HG03045 (cell line): ENCODE measurements around the gene PHTF1.
"Not testable (repeated sequence)": the region's sequence is repeated elsewhere in the genome, so short reads cannot be mapped to it uniquely, and the experiment has no call there.

ENCODE experiments used
- ATAC-seq: cut with Tn5 transposase; IDR thresholded peaks from one replicate; pipeline ENCODE4 v1.9.1; 2021; ENCODE audit warnings: mild to moderate bottlenecking, moderate library complexity; ENCODE audit not compliant: unreplicated experiment

The PHTF1 gene

GRCh38 chr1:113779542-113779941 lies 20.3 kb upstream of the PHTF1 start:
- ATAC-seq, result no peak

GRCh38 chr1:113777561-113777960 lies 18.3 kb upstream of the PHTF1 start:
- no peak for ATAC-seq

GRCh38 chr1:113770031-113770430 lies 10.7 kb upstream of the PHTF1 start:
- no peak for ATAC-seq

- ATAC-seq, result no peak
Measured at GRCh38 chr1:113769601-113769970, 10.3 kb upstream of the PHTF1 start.

- no peak for ATAC-seq
Measured at GRCh38 chr1:113768916-113769600, 9.8 kb upstream of the PHTF1 start.

- no peak for ATAC-seq
Measured at GRCh38 chr1:113765306-113766230, 6.3 kb upstream of the PHTF1 start.

GRCh38 chr1:113763661-113764060 lies 4.4 kb upstream of the PHTF1 start:
- ATAC-seq, result no peak

GRCh38 chr1:113761937-113762336 lies 2.7 kb upstream of the PHTF1 start:
- no peak for ATAC-seq

- no peak for ATAC-seq
Measured at GRCh38 chr1:113760102-113761080, 1.1 kb upstream of the PHTF1 start.

GRCh38 chr1:113758631-113759332 lies 504 bp downstream of the PHTF1 start:
- ATAC-seq, result peak; percentile 67

GRCh38 chr1:113756461-113756860 lies 2.8 kb downstream of the PHTF1 start:
- ATAC-seq, result no peak

GRCh38 chr1:113753333-113753732 lies 6.0 kb downstream of the PHTF1 start:
- not testable (repeated sequence) for ATAC-seq

- ATAC-seq, result no peak
Measured at GRCh38 chr1:113751516-113751915, 7.8 kb downstream of the PHTF1 start.

GRCh38 chr1:113751114-113751513 lies 8.2 kb downstream of the PHTF1 start:
- no peak for ATAC-seq

- no peak for ATAC-seq
Measured at GRCh38 chr1:113749402-113749801, 9.9 kb downstream of the PHTF1 start.

- ATAC-seq, result no peak
Measured at GRCh38 chr1:113747376-113747775, 11.9 kb downstream of the PHTF1 start.

- no peak for ATAC-seq
Measured at GRCh38 chr1:113745425-113745824, 13.9 kb downstream of the PHTF1 start.

GRCh38 chr1:113744114-113744513 lies 15.2 kb downstream of the PHTF1 start:
- no peak for ATAC-seq

- ATAC-seq, result no peak
Measured at GRCh38 chr1:113742515-113742914, 16.8 kb downstream of the PHTF1 start.

- ATAC-seq, result no peak
Measured at GRCh38 chr1:113734357-113735055, 24.8 kb downstream of the PHTF1 start.
